Naive B cell (primary cell): Measurements from ENCODE around the gene NEK11. TPM values are rescaled to one million over a fixed set of nuclear protein-coding genes. Genes with fewer than 3 reads are reported as not detected.

Source experiments
- ATAC-seq, 2 donors: fragments of 150-1000 bp; cut with Tn5 transposase; 2 replicates each; pipeline ENCODE4 v1.10.0; 2021; ENCODE audit warnings: low read depth in 2 of 2, mild to moderate bottlenecking in 2 of 2, moderate library complexity in 2 of 2
- DNase-seq: peaks from one replicate; pipeline ENCODE4 v3.0.0; 2022
- H3K27ac Mint-ChIP-seq, 6 donors: one replicate each; pipeline ENCODE4 v1.8.0; 2020 to 2022; ENCODE audit warnings: mild to moderate bottlenecking in 6 of 6, mixed read lengths in 6 of 6, moderate library complexity in 5 of 6, inconsistent platforms in 2 of 6
- H3K27me3 Mint-ChIP-seq, 3 donors: one replicate each; pipeline ENCODE4 v1.8.0; 2021 to 2022; ENCODE audit warnings: mixed read lengths in 3 of 3, mild to moderate bottlenecking in 1 of 3
- H3K36me3 Mint-ChIP-seq, 2 donors: one replicate each; pipeline ENCODE4 v1.8.0; 2020 to 2022; ENCODE audit warnings: mixed read lengths in 2 of 2, inconsistent platforms in 1 of 2, mild to moderate bottlenecking in 1 of 2
- H3K4me1 Mint-ChIP-seq, 3 donors: one replicate each; pipeline ENCODE4 v1.8.0; 2020 to 2022; ENCODE audit warnings: mixed read lengths in 3 of 3, inconsistent platforms in 1 of 3, mild to moderate bottlenecking in 1 of 3, moderate library complexity in 1 of 3
- H3K4me3 Mint-ChIP-seq, 8 donors: one replicate each; pipeline ENCODE4 v1.8.0; 2020 to 2022; ENCODE audit warnings: mild to moderate bottlenecking in 8 of 8, mixed read lengths in 8 of 8, moderate library complexity in 8 of 8, inconsistent platforms in 2 of 8
- H3K9me3 Mint-ChIP-seq, 7 donors: one replicate each; pipeline ENCODE4 v1.8.0; 2020 to 2022; ENCODE audit warnings: mixed read lengths in 7 of 7, mild to moderate bottlenecking in 5 of 7, inconsistent platforms in 2 of 7, moderate library complexity in 1 of 7
- polyA plus RNA-seq, 6 donors: library from polyadenylated mRNA; unstranded; fragments of 300-500 nt; fragmentation: Illumina TruSeq; gene quantifications; one replicate each; pipeline ENCODE4 v1.2.3, GENCODE V29; 2021; ENCODE audit warnings: low read depth in 6 of 6

The NEK11 gene
- polyA plus RNA-seq, 6 donors from 2014 or later = 0.52 to 1.4 (median 0.89) TPM; not detected in 1

DNA sequence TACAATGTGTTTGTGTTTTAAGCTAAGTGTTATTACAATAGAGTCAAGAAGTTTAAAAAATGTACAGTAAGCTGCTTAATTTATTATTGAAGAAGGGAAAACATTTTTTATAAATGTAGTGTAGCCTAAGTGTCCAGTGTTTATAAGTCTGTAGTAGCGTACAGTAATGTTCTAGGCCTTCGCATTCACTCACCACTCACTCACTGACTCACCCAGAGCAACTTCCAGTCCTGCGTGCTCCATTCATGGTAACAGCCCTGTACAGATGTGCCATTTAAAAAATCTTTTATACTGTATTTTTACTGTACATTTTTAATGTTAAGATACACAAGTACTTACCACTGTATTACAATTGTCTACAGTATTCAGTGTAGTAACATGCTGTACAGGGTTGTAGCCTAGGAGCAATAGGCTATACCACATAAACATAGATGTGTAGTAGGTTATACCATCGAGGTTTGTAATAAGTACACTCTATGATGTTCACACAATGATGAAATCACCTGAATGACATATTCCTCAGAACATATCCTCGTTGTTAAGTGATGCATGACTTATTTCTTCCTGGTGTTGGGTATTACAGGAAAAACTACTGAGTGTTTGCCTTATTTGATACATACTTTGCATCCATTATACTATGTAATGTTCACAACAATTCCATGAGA lies 198.3 kb downstream of the NEK11 start:
- DNase-seq (no peak), ATAC-seq (no peak)
- Mint-ChIP-seq H3K4me1 (no peaks in the 10 kb centered on the region), H3K27ac (no peak overlapping the region), H3K9me3 (no peaks in the 10 kb centered on the region), H3K4me3 (no peak overlapping the region), H3K27me3 (peaks cover 0 to 8% (median 5%) of the 10 kb centered on the region in 3 donors), H3K36me3 (no peaks in the 10 kb centered on the region)

DNA sequence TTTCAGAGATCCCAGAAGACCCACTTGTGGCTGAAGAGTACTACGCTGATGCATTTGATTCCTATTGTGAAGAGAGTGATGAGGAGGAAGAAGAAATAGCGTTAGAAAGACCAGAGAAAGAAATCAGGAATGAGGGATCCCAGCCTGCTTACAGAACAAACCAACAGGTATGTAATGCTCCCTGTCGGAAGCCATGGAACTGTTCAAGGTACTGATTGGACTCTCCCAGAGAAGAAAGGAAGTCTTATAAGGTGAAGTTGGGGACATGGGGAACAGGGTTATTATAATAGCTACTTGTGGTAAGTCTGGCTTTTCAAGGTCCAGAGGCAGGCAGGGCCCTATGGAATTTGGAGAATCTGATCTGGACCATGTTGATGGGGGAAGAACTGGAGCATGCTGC lies 201.8 kb downstream of the NEK11 start:
- Mint-ChIP-seq H3K9me3 (no peaks in the 10 kb centered on the region), H3K27ac (no peak overlapping the region), H3K36me3 (no peaks in the 10 kb centered on the region), H3K4me1 (no peaks in the 10 kb centered on the region), H3K27me3 (peaks cover 0 to 16% (median 0%) of the 10 kb centered on the region in 3 donors), H3K4me3 (no peak overlapping the region)
- ATAC-seq (no peak), DNase-seq (no peak)

DNA sequence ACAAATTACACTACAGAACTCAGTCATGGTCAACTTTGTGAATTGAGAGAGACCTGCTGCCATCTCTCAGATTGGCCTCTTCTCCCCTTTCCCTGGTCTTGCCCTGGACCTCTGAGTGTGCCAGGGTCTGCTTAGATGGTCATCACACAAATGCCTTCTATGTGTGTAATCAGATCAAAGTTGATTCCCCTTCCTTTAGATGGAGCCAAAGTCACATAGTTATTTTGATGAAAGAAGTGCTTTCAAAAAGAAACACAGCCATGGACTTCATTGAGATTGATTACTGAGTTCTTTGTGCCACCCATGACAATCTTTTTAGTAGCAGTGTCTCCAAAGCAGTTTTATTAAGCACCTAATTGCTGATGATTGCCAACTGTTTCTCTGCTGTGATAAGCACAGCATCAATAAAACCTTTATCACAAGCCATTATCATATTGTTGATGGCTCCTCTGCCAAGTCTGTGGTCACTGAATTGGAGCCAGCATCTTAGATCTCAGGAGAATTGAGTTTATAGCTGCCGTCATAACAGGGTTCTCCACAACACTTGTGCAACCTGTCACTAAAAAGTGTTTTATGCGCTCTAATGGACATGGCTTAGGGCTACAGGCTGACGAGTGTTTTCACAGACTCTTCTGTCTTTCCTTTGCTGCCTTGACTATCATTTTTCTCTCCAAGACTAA lies 205.2 kb downstream of the NEK11 start:
- H3K9me3 Mint-ChIP-seq = no peaks in the 10 kb centered on the region
- no peak for DNase-seq
- no peak overlapping the region for H3K4me3 Mint-ChIP-seq
- ATAC-seq = no peak
- peaks cover 0 to 7% (median 0%) of the 10 kb centered on the region in 3 donors for H3K27me3 Mint-ChIP-seq
- H3K36me3 Mint-ChIP-seq = no peaks in the 10 kb centered on the region
- H3K27ac Mint-ChIP-seq = no peak overlapping the region
- no peaks in the 10 kb centered on the region for H3K4me1 Mint-ChIP-seq

DNA sequence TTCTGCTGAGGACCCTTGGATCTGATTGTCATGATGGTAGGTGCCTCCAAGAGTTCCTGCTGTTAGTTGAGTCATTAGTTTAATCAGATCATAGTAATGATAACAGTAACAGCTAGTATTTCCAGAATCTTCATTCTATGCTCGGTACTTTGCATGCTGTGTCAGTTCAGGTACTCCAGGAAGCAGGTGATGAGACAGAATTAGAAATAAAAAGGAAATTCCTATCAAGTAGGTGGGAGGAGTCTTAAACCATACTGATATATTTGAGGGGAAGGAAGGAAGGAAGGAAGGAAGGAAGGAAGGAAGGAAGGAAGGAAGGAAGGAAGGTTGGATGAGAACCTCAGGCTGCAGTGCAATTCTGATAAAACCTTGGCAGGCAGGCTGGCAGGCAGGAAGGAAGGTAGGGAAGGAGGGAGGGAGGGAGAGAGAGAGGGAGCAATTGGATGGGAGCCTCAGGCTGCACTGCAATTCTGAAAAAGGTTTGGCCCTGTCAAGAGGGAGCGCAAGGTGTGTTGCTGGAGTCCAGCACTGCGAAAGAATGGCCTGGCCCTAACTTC lies 206.1 kb downstream of the NEK11 start:
- no peak overlapping the region for H3K27ac Mint-ChIP-seq
- ATAC-seq (no peak), DNase-seq (no peak)
- H3K27me3 Mint-ChIP-seq = peaks cover 0 to 10% (median 0%) of the 10 kb centered on the region in 3 donors
- H3K36me3 Mint-ChIP-seq = no peaks in the 10 kb centered on the region
- no peaks in the 10 kb centered on the region for H3K4me1 Mint-ChIP-seq
- H3K9me3 Mint-ChIP-seq = no peaks in the 10 kb centered on the region
- peak overlapping the region in 1 of 8 donors; percentile 21 for H3K4me3 Mint-ChIP-seq

DNA sequence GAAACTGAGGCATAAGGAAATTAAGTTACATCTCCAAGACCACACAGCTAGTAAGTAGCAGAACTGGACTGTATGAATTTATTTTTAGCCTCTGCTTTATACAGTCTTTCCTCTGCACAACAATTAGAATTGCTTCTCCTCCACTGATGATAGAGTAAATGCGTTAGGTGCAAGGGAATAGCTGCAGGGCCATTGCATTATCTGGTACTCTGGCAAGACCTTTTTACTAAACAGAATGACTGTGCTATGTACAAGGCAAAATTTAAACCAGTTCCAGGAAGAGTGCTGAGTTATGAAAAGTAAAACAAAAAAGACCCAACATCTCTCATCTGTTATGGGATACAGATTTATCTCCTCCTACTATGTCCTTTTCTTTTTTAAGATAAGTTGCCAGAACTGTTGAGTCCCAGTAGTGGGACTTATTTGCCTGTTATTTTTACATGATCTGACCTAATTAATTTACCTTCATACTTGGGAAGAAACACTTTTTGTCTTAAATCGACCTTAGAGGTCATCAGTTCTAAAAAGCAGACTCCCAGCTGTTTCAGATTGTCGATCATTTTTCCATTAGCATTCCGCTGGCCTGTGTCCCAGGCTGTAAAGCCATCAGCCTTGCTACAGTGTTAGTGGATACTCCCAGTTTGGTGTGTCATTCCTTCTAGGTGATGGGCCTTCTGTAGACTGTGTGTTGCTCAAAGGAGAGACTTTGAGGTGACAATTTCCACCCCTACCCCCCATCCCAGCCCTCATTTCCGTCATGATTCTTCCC lies 207.4 kb downstream of the NEK11 start:
- Mint-ChIP-seq H3K27ac (no peak overlapping the region), H3K9me3 (no peaks in the 10 kb centered on the region), H3K4me1 (no peaks in the 10 kb centered on the region), H3K4me3 (no peak overlapping the region), H3K36me3 (no peaks in the 10 kb centered on the region), H3K27me3 (peaks cover 0 to 18% (median 0%) of the 10 kb centered on the region in 3 donors)
- no peak for ATAC-seq
- no peak for DNase-seq

DNA sequence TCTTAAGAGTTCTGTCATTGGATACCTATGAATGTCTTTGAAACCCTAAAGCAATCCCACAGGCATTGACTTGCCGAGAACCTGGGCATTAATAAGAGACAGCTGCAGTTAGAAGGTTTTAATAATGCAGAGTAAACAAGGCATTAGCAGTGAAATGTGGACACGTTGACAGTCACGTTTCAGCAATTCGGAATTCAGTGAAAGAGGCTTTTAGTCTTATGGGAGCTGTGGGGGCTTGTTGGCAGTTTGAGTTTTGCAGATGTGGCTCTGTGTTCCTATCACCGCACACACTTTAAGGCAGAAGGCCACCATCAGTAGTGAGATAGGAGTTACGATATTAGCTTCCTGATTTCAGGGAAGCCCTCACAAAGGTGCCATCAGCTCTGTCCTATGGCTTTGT lies 209.7 kb downstream of the NEK11 start:
- Mint-ChIP-seq H3K4me3 (no peak overlapping the region), H3K9me3 (no peaks in the 10 kb centered on the region), H3K4me1 (no peaks in the 10 kb centered on the region), H3K36me3 (no peaks in the 10 kb centered on the region), H3K27ac (no peak overlapping the region), H3K27me3 (peaks cover 0 to 18% (median 0%) of the 10 kb centered on the region in 3 donors)
- DNase-seq (no peak), ATAC-seq (no peak)

DNA sequence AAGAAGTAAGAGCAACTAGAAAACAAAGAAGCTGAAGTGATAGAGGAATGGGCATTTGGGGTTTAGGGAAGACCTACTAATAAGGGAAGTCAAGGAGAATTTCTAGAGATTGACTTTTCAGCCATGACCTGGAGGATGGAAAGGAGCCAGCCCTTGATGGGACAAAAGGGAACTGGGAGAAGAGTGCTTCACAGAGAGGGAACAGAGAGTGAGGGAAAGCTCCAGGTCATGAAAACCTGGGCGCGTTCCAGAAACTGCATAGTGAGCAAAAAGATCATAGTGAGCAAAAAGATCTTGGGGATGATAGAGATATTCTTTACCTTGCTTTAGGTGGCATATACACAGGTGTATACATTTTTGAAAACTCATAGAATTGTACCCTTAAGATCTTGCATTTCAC lies 211.8 kb downstream of the NEK11 start:
- ATAC-seq (no peak), DNase-seq (no peak)
- peaks cover 0 to 11% (median 0%) of the 10 kb centered on the region in 3 donors for H3K27me3 Mint-ChIP-seq
- no peak overlapping the region for H3K27ac Mint-ChIP-seq
- no peaks in the 10 kb centered on the region for H3K4me1 Mint-ChIP-seq
- H3K4me3 Mint-ChIP-seq = no peak overlapping the region
- no peaks in the 10 kb centered on the region for H3K36me3 Mint-ChIP-seq
- H3K9me3 Mint-ChIP-seq = no peaks in the 10 kb centered on the region

DNA sequence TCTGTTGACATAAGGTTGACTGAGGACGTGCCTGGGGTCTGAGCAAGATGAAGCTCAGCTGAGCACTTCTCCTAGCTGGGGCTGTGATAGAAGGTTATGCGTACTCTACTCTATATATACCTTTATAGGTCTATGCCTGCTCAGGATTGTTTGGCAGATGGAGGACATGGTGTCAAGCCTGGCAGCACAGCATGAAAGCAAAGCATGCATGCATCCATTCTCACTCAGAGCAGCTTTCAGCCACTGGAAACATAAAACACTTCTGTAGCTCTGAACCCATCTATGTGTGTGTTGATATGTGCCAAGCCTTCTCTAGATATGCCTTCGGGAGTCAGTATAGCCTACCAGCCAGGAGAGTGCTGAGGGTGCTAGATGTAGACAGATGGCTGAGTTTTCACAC lies 212.6 kb downstream of the NEK11 start:
- ATAC-seq (no peak), DNase-seq (no peak)
- Mint-ChIP-seq H3K9me3 (no peaks in the 10 kb centered on the region), H3K27ac (no peak overlapping the region), H3K4me3 (no peak overlapping the region), H3K4me1 (no peaks in the 10 kb centered on the region), H3K27me3 (peaks cover 0 to 11% (median 0%) of the 10 kb centered on the region in 3 donors), H3K36me3 (no peaks in the 10 kb centered on the region)

DNA sequence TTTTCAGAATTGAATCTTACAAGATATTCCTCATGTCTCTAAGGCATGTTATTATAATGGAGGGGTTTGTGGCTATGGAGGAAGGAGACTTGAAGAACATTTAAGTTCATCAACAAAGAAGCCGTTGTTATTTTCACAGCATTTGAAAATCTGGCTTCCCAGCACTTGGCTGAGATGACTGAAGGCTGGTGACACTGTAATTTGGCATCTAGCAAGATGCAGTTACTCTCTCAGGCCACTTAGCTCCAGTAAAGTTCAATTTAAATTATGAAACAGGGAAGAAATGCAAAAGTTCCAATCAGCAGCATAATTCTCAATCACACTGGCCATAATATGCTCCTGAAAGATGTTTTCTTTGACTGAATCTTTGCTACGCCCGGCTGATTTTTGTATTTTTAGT lies 215.5 kb downstream of the NEK11 start:
- ATAC-seq (no peak), DNase-seq (no peak)
- Mint-ChIP-seq H3K27ac (no peak overlapping the region), H3K4me3 (no peak overlapping the region), H3K9me3 (peaks cover 0 to 4% (median 0%) of the 10 kb centered on the region in 7 donors), H3K36me3 (no peaks in the 10 kb centered on the region), H3K27me3 (peaks cover 0 to 11% (median 0%) of the 10 kb centered on the region in 3 donors), H3K4me1 (no peaks in the 10 kb centered on the region)

DNA sequence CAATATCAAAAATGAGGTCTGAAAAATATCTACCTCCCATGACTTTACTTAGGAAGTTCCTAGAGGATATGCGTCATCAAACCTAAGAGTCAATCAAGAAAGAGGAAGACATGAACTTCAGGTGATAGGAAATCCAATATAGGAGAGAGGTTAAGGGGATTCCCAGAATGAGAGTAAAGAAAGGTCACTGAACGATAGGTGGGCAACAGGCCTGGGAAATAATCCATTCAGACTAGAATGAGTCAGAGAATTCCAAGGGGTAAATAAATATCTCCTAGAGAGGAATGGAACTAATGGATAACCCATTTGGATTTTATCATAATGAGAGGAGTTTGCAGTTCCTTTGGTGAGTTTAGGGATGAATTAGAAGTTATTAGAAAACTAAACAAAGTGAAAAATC lies 223.8 kb downstream of the NEK11 start:
- Mint-ChIP-seq H3K4me3 (no peak overlapping the region), H3K9me3 (peaks cover 4 to 23% (median 9%) of the 10 kb centered on the region in 7 donors), H3K27ac (peak overlapping the region in 1 of 6 donors; percentile 2), H3K27me3 (peaks cover 4 to 20% (median 11%) of the 10 kb centered on the region in 3 donors), H3K4me1 (no peaks in the 10 kb centered on the region), H3K36me3 (peaks cover 5 to 12% of the 10 kb centered on the region in 2 donors)
- DNase-seq = no peak
- no peak for ATAC-seq

DNA sequence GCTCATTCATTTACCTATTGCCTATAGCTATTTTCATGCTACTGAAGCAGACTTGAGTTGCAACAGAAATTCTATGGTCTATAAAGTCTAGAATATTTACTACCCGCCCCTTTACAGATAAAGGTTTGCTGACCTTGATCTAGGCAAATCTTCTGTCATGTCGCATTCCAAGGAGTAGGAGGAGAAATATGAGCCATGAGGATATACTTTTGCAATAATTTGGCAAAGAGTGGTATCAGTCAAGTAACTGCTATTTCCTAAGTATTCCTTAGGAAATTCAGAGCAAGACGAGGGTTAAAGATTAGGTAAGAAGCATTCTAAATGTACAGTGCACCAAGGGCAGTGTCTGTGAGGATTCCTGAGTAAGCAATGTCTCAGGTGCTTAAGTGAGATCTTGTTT lies 233.8 kb downstream of the NEK11 start:
- no peak for ATAC-seq
- no peaks in the 10 kb centered on the region for H3K36me3 Mint-ChIP-seq
- H3K4me1 Mint-ChIP-seq = no peaks in the 10 kb centered on the region
- H3K4me3 Mint-ChIP-seq = no peak overlapping the region
- H3K9me3 Mint-ChIP-seq = peaks cover 4 to 28% (median 15%) of the 10 kb centered on the region in 7 donors
- no peak for DNase-seq
- no peak overlapping the region for H3K27ac Mint-ChIP-seq
- peaks cover 0 to 3% (median 0%) of the 10 kb centered on the region in 3 donors for H3K27me3 Mint-ChIP-seq

DNA sequence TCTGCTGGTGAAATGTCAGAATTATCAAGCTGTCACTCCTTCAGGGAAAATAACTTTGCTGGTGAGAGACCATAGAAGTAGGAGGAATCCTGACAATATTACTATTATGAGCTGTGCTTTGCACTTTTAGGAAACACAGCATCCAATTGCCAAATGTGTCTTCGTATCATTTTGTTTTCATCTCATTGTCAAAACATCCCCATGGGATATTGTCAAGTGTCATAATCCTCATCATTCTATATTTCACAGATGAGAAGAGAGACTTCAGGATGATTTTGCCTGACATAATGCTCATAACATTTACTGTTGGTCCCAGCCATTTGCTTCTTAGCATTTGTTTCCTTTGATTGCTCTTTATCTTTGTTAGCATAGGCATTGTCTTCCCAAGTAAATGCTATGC lies 234.4 kb downstream of the NEK11 start:
- Mint-ChIP-seq H3K4me3 (no peak overlapping the region), H3K9me3 (peaks cover 4 to 27% (median 15%) of the 10 kb centered on the region in 7 donors), H3K27me3 (no peaks in the 10 kb centered on the region), H3K27ac (no peak overlapping the region), H3K36me3 (peaks cover 0 to 1% of the 10 kb centered on the region in 2 donors), H3K4me1 (no peaks in the 10 kb centered on the region)
- ATAC-seq (no peak), DNase-seq (no peak)

DNA sequence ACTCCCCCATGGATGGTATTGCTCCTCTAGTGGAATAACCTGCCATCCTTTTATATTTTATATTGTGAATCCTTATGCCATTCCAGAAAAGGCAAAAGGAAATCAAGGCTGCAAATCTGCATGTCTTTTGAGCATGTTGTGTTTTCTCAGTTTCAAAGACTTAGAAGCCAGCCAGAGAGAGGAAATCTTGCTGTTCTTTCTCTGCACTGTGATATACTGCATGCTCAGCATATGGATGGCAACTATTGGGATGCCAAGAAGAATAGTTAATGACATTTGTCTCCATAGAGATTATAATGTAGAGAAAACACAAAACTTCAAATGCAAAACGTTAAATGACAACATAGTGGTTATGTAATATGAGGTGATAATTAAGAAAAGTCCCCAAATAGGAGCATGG lies 248.9 kb downstream of the NEK11 start:
- no peak overlapping the region for H3K4me3 Mint-ChIP-seq
- H3K9me3 Mint-ChIP-seq = no peaks in the 10 kb centered on the region
- no peak for ATAC-seq
- peak overlapping the region in 1 of 6 donors; percentile 30 for H3K27ac Mint-ChIP-seq
- no peaks in the 10 kb centered on the region for H3K4me1 Mint-ChIP-seq
- no peaks in the 10 kb centered on the region for H3K27me3 Mint-ChIP-seq
- no peaks in the 10 kb centered on the region for H3K36me3 Mint-ChIP-seq
- no peak for DNase-seq
